GM18951 (cell line): ENCODE results near the gene CD44.

Experiments
- POLR2A ChIP-seq: IDR thresholded peaks from 4 replicates; pipeline ENCODE4 v1.6.1; 2011; ENCODE audit warnings: mild to moderate bottlenecking; ENCODE audit not compliant: insufficient read length, insufficient read depth; ENCODE audit errors: extremely low read depth
- in situ Hi-C: fragments of 300-500 bp; cut with MboI; formaldehyde crosslinking; loops from one replicate; pipeline ENCODE4 v1.12.0; 2022; ENCODE audit warnings: low sequenced_read_pairs, mixed read lengths, inconsistent platforms; ENCODE audit not compliant: unreplicated experiment

Gene CD44

DNA sequence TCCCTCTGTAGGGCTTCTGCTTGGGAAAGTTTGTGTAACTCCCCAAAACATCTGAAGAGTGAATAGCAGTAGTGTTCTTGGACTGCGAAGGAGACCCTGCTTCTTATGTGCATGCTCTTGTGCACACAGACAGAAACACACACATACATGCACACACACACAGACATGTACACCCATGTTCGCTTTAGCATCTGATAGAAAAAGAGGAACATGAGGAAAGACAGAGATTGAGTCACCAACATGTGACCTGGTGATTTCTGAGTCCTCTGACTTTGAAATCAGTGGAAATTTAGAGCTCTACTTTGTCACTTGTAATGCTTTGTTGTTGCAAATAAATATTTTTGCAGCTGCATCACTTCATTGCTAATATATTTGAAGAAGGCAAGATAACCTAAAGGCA is 23.8 kb downstream of the CD44 start:
- TF ChIP-seq POLR2A, result no peak
- in situ Hi-C loops, result loop anchor here (10.0 kb wide), 1 partner anchor 238 kb away; no protein-coding TSS in a partner anchor

- no peak for TF ChIP-seq POLR2A
These were observed 24.2 kb downstream of the CD44 start for GRCh38 chr11:35163209-35163608.

GRCh38 chr11:35163702-35164496 is 24.9 kb downstream of the CD44 start:
- in situ Hi-C loops, result loop anchor here (10.0 kb wide), 1 partner anchor 239 kb away; no protein-coding TSS in a partner anchor
- TF ChIP-seq POLR2A, result no peak

More at GRCh38 chr11:35163209-35163608, 24.2 kb downstream of the CD44 start:
- in situ Hi-C loops, result loop anchor here (10.0 kb wide), 1 partner anchor 238 kb away; no protein-coding TSS in a partner anchor

GRCh38 chr11:35165030-35165422 is 26.1 kb downstream of the CD44 start:
- no peak for TF ChIP-seq POLR2A

DNA sequence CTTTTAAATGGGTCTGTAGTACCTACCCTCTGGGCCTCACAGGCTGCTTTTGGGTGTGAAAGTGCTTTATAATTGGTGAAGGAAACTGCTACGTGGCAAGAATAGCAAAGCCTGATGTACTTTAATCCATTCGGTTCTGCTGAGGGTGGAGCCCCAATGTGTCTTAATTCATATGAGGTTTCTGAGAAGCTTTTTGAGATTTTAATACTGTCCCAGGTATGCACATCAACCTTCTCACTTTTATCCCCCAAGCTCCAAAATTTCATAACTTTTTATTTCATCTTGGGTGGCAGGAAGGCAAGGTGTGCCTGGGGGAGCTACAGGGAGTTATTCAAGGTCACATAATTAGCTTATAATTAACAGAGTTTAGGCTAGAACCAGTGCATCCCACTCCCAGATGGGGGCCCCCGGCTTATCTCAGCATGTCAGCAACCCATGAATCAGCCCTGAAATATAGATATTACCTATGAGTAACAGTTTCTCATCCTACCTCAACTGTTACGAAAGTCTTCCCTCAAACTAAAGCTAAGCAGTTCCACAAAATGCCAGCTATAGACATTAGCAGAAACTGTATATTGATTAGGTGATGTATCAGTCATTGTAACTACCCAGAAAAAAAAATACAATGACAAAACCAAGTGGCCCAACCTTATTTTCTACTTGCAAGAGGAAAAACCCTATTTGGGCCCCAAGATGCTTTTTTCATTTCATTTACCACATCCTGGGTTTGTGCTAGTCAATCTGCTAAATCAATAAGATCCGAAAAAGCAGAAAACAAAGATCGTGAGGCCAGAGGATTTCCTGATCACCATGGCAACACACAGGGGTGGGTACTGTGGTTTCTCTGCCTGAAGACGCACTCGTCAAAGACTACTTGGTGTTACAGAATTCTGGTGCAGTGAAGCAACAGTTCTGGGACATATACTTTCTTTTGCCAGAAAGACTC is 26.7 kb downstream of the CD44 start:
- in situ Hi-C loops, result loop anchor here (10.0 kb wide), 1 partner anchor 241 kb away; no protein-coding TSS in a partner anchor
- TF ChIP-seq POLR2A, result peak; percentile 33

More at GRCh38 chr11:35165030-35165422, 26.1 kb downstream of the CD44 start:
- in situ Hi-C loops, result loop anchor here (10.0 kb wide), 1 partner anchor 240 kb away; no protein-coding TSS in a partner anchor

DNA sequence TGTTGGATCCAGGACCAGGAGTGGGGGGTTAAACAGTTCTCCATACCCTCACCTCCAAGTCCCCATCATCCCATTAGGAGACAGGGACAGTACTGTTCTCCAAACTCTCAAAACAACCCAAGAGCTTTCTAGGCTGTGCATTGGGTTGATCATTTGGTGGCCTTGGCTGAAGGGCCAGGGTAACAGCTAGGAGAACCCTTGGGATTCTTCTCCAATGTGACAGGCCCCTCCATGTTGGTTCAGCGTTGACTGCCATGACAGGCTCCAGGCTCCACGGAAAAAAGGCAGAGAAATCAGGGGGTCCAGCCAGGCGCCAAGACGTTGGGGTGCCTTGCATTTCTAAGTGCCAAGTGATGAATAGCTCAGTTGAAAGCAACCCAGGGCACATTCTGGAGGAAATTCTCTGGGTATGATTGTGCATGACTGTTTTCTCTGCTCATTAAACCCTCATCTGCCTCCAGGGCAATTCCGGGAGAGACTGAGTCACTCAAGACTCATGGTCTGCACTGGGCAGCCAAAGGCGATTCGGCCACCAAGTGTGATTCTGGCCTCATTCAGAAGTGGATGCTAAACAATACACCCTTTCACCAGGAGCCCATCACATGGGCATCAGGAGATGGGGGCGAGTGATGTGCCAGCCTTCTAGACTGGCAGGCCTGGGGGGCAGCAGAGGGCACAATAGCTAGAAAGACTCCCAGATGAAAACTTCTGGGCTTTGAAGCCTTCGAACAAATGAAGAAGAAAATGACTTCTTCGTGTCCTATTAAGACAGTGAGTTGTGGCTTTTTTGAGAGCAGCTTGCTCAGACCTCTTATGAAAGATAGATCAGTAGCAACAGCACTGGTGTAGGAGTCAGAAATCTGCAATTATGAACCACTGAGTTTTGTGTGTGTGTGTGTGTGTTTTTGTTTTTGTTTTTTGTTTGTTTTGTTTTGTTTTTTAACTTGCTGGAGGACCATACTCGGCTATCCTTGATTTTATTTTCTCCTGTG is 27.7 kb downstream of the CD44 start:
- in situ Hi-C loops, result loop anchor here (10.0 kb wide), 1 partner anchor 242 kb away; no protein-coding TSS in a partner anchor
- TF ChIP-seq POLR2A, result no peak

DNA sequence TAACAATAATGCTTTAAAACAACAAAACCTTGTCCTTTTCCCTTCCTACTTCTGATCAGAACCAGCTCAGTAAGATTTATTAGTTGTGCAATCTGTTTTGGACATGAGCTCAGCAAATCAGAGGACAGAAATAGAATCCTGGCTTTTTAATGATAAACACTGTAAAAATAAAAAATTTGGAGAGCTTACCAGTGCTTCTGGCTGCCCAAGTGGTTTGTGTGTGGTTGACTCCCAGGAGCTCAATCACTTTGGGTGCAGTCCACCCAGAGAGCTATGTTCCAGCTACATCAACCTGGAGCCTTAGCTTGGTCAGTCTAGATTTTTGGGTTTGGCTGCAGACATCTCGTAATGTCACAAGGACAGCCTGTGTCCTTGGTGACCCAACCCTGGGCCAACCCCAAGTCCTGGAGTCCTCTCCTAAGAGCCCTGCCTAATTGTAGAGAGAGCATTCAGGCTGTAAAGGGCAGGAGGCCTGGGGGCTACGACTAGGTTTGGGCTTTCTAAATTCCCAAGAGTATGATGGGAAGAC is 28.5 kb downstream of the CD44 start:
- in situ Hi-C loops, result loop anchor here (10.0 kb wide), 1 partner anchor 243 kb away; no protein-coding TSS in a partner anchor

DNA sequence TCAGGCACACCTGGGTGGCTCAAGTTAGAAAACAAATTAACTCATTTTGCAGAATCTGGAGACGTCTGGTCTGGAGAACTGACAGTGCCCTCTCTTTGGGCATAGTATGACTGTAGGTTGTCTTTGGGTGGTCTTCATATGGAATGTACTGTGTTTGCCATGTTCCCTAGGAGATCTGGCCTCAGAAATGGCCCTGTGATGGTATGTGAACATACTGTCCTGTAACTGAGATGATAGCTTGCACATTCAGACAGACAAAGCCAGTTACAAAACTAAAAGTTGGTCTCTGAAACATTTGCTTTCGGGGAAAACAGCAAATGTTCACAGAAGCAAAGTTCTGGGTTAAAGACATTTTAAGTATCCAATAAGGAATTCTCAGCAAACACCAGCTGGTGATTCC is 29.7 kb downstream of the CD44 start:
- in situ Hi-C loops, result loop anchor here (10.0 kb wide), 1 partner anchor 244 kb away; no protein-coding TSS in a partner anchor
- no peak for TF ChIP-seq POLR2A

More for the DNA sequence above, 28.5 kb downstream of the CD44 start:
- no peak for TF ChIP-seq POLR2A

- TF ChIP-seq POLR2A, result no peak
- in situ Hi-C loops, result loop anchor here (10.0 kb wide), 1 partner anchor 244 kb away; no protein-coding TSS in a partner anchor
These were observed 30.1 kb downstream of the CD44 start for GRCh38 chr11:35169112-35169511.

- in situ Hi-C loops, result loop anchor here (10.0 kb wide), 1 partner anchor 245 kb away; no protein-coding TSS in a partner anchor
These were observed 30.8 kb downstream of the CD44 start for GRCh38 chr11:35169754-35170153.

DNA sequence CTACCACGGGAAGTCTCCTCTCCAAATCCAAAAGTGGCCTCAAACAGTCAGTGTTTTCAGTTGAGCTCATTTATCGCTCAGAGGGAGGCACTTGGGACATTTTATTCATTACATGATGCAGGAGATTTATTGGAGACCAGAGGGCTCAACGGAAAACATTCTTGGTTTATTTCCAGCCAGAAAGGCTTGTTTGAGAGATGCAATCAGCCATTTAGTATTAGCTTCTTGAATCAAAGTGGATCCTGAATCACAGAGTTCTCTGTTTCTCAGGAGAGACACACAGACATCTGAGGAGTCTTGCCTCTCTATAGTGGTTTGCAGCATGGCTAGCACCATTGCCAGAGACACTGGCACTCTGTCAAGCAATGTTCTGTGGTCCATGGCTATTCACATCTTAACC is 31.5 kb downstream of the CD44 start:
- no peak for TF ChIP-seq POLR2A
- in situ Hi-C loops, result no loop called here

More at GRCh38 chr11:35169754-35170153, 30.8 kb downstream of the CD44 start:
- no peak for TF ChIP-seq POLR2A
